OCI-LY7 (cell line): ENCODE measurements around the gene PTPN14.

Experiments used
- CTCF ChIP-seq: fragments of 200-600 bp; sonication (generic); conservative IDR thresholded peaks from 2 replicates; pipeline ENCODE4 v1.5.1; 2014; ENCODE audit warnings: mild to moderate bottlenecking, antibody characterized with exemption, low read length, moderate library complexity, mixed read lengths
- EZH2phosphoT487 ChIP-seq: fragments of 200-600 bp; sonication (generic); IDR thresholded peaks from 2 replicates; pipeline ENCODE4 v1.6.1; 2018; ENCODE audit warnings: low read depth, borderline replicate concordance, mild to moderate bottlenecking, mixed run types, antibody characterized with exemption, low read length, moderate library complexity, mixed read lengths

- no peak for TF ChIP-seq CTCF
- TF ChIP-seq EZH2phosphoT487 = no peak
Observed at GRCh38 chr1:214476229-214476985, 75.0 kb downstream of the PTPN14 start.
